ENCODE measurements around the gene C11orf86.

- TF ChIP-seq CTCF (IDR thresholded peaks at IDR 0.05; ENCODE audit: low read depth, low read length): no peak
- TF ChIP-seq EZH2phosphoT487 (IDR thresholded peaks at IDR 0.05; ENCODE audit: low read depth): no peak
Observed at GRCh38 chr11:66938582-66939135, 36.4 kb upstream of the C11orf86 start.

Data from OCI-LY3 (cell line).